HepG2 (cell line): Measurements from ENCODE around the gene MIA2.

ENCODE experiments used
- ATF1 ChIP-seq: IDR thresholded peaks from 2 replicates; pipeline ENCODE4 v1.6.1; 2016; ENCODE audit warnings: mild to moderate bottlenecking, control low read depth
- CTCF ChIP-seq: sonication (generic); formaldehyde crosslinking; IDR thresholded peaks from 2 replicates; pipeline ENCODE4 v1.5.0; 2020; ENCODE audit warnings: mild to moderate bottlenecking, missing genetic modification reagents, moderate library complexity
- GABPA ChIP-seq, 2 experiments: IDR thresholded peaks; 2 replicates each; pipeline ENCODE4 v1.6.1; 2011 to 2016; ENCODE audit warnings: low read depth in 2 of 2, low read length in 1 of 2, missing biosample characterization in 1 of 2, missing genetic modification characterization in 1 of 2
- GLI4 ChIP-seq: sonication (generic); formaldehyde crosslinking; IDR thresholded peaks from 2 replicates; pipeline ENCODE4 v1.5.1; 2020; ENCODE audit warnings: missing genetic modification reagents, mild to moderate bottlenecking, moderate library complexity, borderline replicate concordance
- HMGXB4 ChIP-seq, 2 experiments: sonication (generic) in 1 of 2; formaldehyde crosslinking in 1 of 2; IDR thresholded peaks; 2 replicates each; pipeline versions ENCODE4 v1.4.0 to v1.6.1; 2018 to 2020; ENCODE audit warnings: missing genetic modification reagents in 2 of 2, borderline replicate concordance in 1 of 2, low read depth in 1 of 2, mild to moderate bottlenecking in 1 of 2, missing biosample characterization in 1 of 2
- JARID2 ChIP-seq: sonication (generic); formaldehyde crosslinking; IDR thresholded peaks from 2 replicates; pipeline ENCODE4 v1.8.1; 2023; ENCODE audit warnings: missing genetic modification reagents, inconsistent platforms; ENCODE audit not compliant: insufficient replicate concordance
- KAT8 ChIP-seq: IDR thresholded peaks from 2 replicates; pipeline ENCODE4 v1.6.1; 2016; ENCODE audit warnings: missing genetic modification reagents, missing compliant biosample characterization
- PREB ChIP-seq: sonication (generic); formaldehyde crosslinking; IDR thresholded peaks from 2 replicates; pipeline ENCODE4 v1.4.0; 2020; ENCODE audit warnings: missing genetic modification reagents
- ZNF205 ChIP-seq: IDR thresholded peaks from 2 replicates; pipeline ENCODE4 v1.6.1; 2018; ENCODE audit warnings: missing biosample characterization, missing genetic modification reagents
- ZNF770 ChIP-seq: sonication (generic); formaldehyde crosslinking; IDR thresholded peaks from 2 replicates; pipeline ENCODE4 v1.5.0; 2020; ENCODE audit warnings: mild to moderate bottlenecking, missing genetic modification reagents
- ZNF850 ChIP-seq: sonication (generic); formaldehyde crosslinking; conservative IDR thresholded peaks from 2 replicates; pipeline ENCODE4 v1.9.0; 2021; ENCODE audit warnings: mild to moderate bottlenecking, missing genetic modification reagents
- ZNF879 ChIP-seq: sonication (generic); formaldehyde crosslinking; IDR thresholded peaks from 2 replicates; pipeline ENCODE4 v1.8.1; 2023; ENCODE audit warnings: missing genetic modification reagents
- ZSCAN21 ChIP-seq: sonication (generic); formaldehyde crosslinking; IDR thresholded peaks from 2 replicates; pipeline ENCODE4 v1.8.0; 2022; ENCODE audit warnings: mild to moderate bottlenecking, missing genetic modification reagents, moderate library complexity, borderline replicate concordance

GRCh38 chr14:39232554-39233415 is 930 bp upstream of the MIA2 start:
- TF ChIP-seq ZNF770 (CRISPR knock-in tag), result peak; percentile 100
- TF ChIP-seq ZNF879 (CRISPR knock-in tag), result no peak
- no peak for TF ChIP-seq ZNF850 (CRISPR knock-in tag)
- peak; percentile 67; the same call in 1 of the 2 replicates for TF ChIP-seq KAT8 (CRISPR knock-in tag)
- peak; percentile 4; the same call in 1 of the 2 replicates for TF ChIP-seq CTCF
- no peak; the same call in 1 of the 2 replicates for TF ChIP-seq ZSCAN21 (CRISPR knock-in tag)
- TF ChIP-seq GLI4 (CRISPR knock-in tag), result no peak
- no peak for TF ChIP-seq ATF1
- no peak for TF ChIP-seq ZNF205 (CRISPR knock-in tag)
- no peak for TF ChIP-seq PREB (CRISPR knock-in tag)
- TF ChIP-seq GABPA (IDR thresholded peaks at IDR 0.05; ENCODE audit: low read depth, low read length), result no peak
- no peak; the same call in none of the 2 replicates for TF ChIP-seq GABPA (CRISPR knock-in tag; IDR thresholded peaks at IDR 0.05; ENCODE audit: low read depth)
- TF ChIP-seq HMGXB4 (CRISPR knock-in tag; IDR thresholded peaks at IDR 0.05; ENCODE audit: borderline replicate concordance in 1 of 2, low read depth in 1 of 2), result no peak; a peak in 1 of 4 replicates
- no peak for TF ChIP-seq JARID2
